Natural killer cell (primary cell): ENCODE data around the gene PANX2. TPM values are rescaled to one million over a fixed set of nuclear protein-coding genes. Genes with fewer than 3 reads are reported as not detected.

Experiments
- ATAC-seq, 3 donors: fragments of 150-1000 bp in 2 of 3; fragments of 200-7000 bp in 1 of 3; cut with Tn5 transposase; 1 replicate in 1 of 3; 2 replicates in 2 of 3; pipeline ENCODE4 v1.10.0; 2021; ENCODE audit warnings: mild to moderate bottlenecking in 2 of 3, moderate library complexity in 2 of 3
- DNase-seq, 2 donors: peaks; one replicate each; pipeline versions ENCODE4 v3.0.0 to v3.0.0-alpha.2; 2013 to 2021; ENCODE audit warnings: mixed read lengths in 1 of 2
- H3K27ac ChIP-seq: one replicate; pipeline ENCODE4 v1.5.1; 2013; ENCODE audit warnings: mild to moderate bottlenecking, low read length
- H3K27me3 ChIP-seq: one replicate; pipeline ENCODE4 v1.6.1; 2013; ENCODE audit warnings: low read length; ENCODE audit not compliant: control insufficient read depth, insufficient read depth
- H3K36me3 ChIP-seq: one replicate; pipeline ENCODE4 v1.6.1; 2013; ENCODE audit warnings: low read length; ENCODE audit not compliant: control insufficient read depth, insufficient read depth
- H3K4me1 ChIP-seq: one replicate; pipeline ENCODE4 v1.6.1; 2013; ENCODE audit warnings: low read length; ENCODE audit not compliant: control insufficient read depth, insufficient read depth
- H3K4me3 ChIP-seq: one replicate; pipeline ENCODE4 v1.5.1; 2013; ENCODE audit warnings: low read length
- H3K9me3 ChIP-seq: one replicate; pipeline ENCODE4 v1.6.1; 2013; ENCODE audit warnings: low read length; ENCODE audit not compliant: control insufficient read depth, insufficient read depth
- H3K27ac Mint-ChIP-seq, 2 donors: one replicate each; pipeline ENCODE4 v1.8.0; 2022; ENCODE audit warnings: mild to moderate bottlenecking in 2 of 2, mixed read lengths in 2 of 2, moderate library complexity in 1 of 2
- H3K27me3 Mint-ChIP-seq, 2 donors: one replicate each; pipeline ENCODE4 v1.8.0; 2022; ENCODE audit warnings: low read depth in 2 of 2, mixed read lengths in 2 of 2
- H3K36me3 Mint-ChIP-seq: one replicate; pipeline ENCODE4 v1.8.0; 2022; ENCODE audit warnings: mixed read lengths
- H3K4me1 Mint-ChIP-seq, 2 donors: one replicate each; pipeline ENCODE4 v1.8.0; 2022; ENCODE audit warnings: mixed read lengths in 2 of 2
- H3K4me3 Mint-ChIP-seq: one replicate; pipeline ENCODE4 v1.8.0; 2022; ENCODE audit warnings: mild to moderate bottlenecking, moderate library complexity, mixed read lengths
- H3K9me3 Mint-ChIP-seq, 2 donors: one replicate each; pipeline ENCODE4 v1.8.0; 2022; ENCODE audit warnings: mixed read lengths in 2 of 2
- CTCF ChIP-seq: fragments of 200-600 bp; IDR thresholded peaks from one replicate; pipeline ENCODE4 v1.8.0; 2022; ENCODE audit warnings: antibody characterized with exemption
- WGBS: methylation state at CpG from one replicate; pipeline ENCODE4 v1.1.7; 2013; ENCODE audit warnings: missing lambda C conversion rate; ENCODE audit not compliant: insufficient coverage; 5-methylcytosine and 5-hydroxymethylcytosine counted together
- intact Hi-C: fragments of 100-400 bp; cut with micrococcal nuclease; formaldehyde crosslinking; loops from one replicate; pipeline ENCODE4 v1.14.2; 2022
- total RNA-seq, 4 donors: library from RNA; stranded (reverse); fragments of 120-200 nt in 1 of 4; gene quantifications; one replicate each; pipeline versions ENCODE4 v1.2.3 to v1.2.4, GENCODE V29; 2013 to 2022

Gene PANX2
- total RNA-seq, 3 donors from 2014 or later (not counting 1 experiment from before 2014, with no cell fraction given) = 0.16 to 3.4 (median 0.27) TPM

DNA sequence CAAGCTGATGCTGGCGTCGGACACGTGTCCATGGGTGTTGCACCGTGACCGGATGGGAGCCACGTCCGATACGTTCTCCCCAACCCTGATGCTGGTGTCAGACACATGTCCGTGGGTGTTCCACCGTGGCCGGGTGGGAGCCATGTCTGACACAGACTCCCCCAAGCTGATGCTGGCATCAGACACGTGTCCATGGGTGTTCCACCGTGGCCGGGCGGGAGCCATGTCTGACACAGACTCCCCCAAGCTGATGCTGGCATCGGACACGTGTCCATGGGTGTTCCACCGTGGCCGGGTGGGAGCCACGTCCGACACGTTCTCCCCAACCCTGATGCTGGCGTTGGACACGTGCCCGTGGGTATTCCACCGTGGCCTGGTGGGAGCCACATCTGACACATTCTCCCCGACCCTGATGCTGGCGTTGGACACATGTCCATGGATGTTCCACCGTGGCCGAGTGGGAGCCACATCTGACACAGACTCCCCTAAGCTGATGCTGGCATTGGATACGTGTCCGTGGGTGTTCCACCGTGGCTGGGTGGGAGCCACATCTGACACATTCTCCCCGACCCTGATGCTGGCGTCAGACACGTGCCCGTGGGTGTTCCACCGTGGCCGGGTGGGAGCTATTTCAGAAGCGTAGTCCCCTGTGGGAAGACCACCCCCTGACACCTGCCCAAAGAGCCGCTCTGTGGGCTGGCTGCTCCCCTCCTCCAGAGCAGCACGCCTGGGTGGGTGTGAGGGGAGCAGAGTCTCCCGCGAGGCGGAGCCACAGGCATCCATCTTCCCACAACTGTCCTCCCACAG, 50.3 kb downstream of the PANX2 start:
- Mint-ChIP-seq H3K36me3 (peaks cover 7% of the 10 kb centered on the region), H3K9me3 (no peaks in the 10 kb centered on the region), H3K27me3 (no peaks in the 10 kb centered on the region), H3K27ac (no peak overlapping the region), H3K4me3 (no peak overlapping the region), H3K4me1 (no peaks in the 10 kb centered on the region)
- Histone ChIP-seq H3K4me1 (no peaks in the 10 kb centered on the region), H3K4me3 (no peak overlapping the region), H3K9me3 (no peaks in the 10 kb centered on the region), H3K27me3 (no peaks in the 10 kb centered on the region), H3K27ac (no peak overlapping the region), H3K36me3 (peaks cover 71% of the 10 kb centered on the region)
- intact Hi-C loops = no loop called here
- peak in 1 of 3 donors; percentile 4 for ATAC-seq
- 94% methylated on average over 42 of the region's 45 CpGs for WGBS
- no peak for TF ChIP-seq CTCF
- DNase-seq = no peak

GRCh38 chr22:50221410-50222300, 51.1 kb downstream of the PANX2 start:
- 93% methylated on average over 19 of the region's 19 CpGs for WGBS
- Histone ChIP-seq H3K4me1 (no peaks in the 10 kb centered on the region), H3K27ac (no peak overlapping the region), H3K9me3 (no peaks in the 10 kb centered on the region), H3K36me3 (peaks cover 68% of the 10 kb centered on the region), H3K27me3 (no peaks in the 10 kb centered on the region), H3K4me3 (no peak overlapping the region)
- no peaks in the 10 kb centered on the region for H3K9me3 Mint-ChIP-seq
- no peak overlapping the region for H3K4me3 Mint-ChIP-seq
- H3K27ac Mint-ChIP-seq = no peak overlapping the region
- no peaks in the 10 kb centered on the region for H3K4me1 Mint-ChIP-seq
- no peak for DNase-seq
- no peak for TF ChIP-seq CTCF
- peak in 1 of 3 donors; percentile 17 for ATAC-seq
- intact Hi-C loops = no loop called here
- H3K27me3 Mint-ChIP-seq = no peaks in the 10 kb centered on the region
- H3K36me3 Mint-ChIP-seq = peaks cover 7% of the 10 kb centered on the region

- no peaks in the 10 kb centered on the region for H3K9me3 ChIP-seq
- H3K27me3 Mint-ChIP-seq = no peaks in the 10 kb centered on the region
- WGBS = 94% methylated on average over 8 of the region's 8 CpGs
- DNase-seq (no peak), ATAC-seq (no peak)
- H3K36me3 ChIP-seq = peaks cover 68% of the 10 kb centered on the region
- H3K27me3 ChIP-seq = no peaks in the 10 kb centered on the region
- H3K4me1 ChIP-seq = no peaks in the 10 kb centered on the region
- H3K27ac ChIP-seq = no peak overlapping the region
- H3K4me3 ChIP-seq = no peak overlapping the region
- TF ChIP-seq CTCF = no peak
- peaks cover 7% of the 10 kb centered on the region for H3K36me3 Mint-ChIP-seq
- H3K27ac Mint-ChIP-seq = no peak overlapping the region
- H3K4me3 Mint-ChIP-seq = no peak overlapping the region
- peaks cover 0 to 4% of the 10 kb centered on the region in 2 donors for H3K4me1 Mint-ChIP-seq
- intact Hi-C loops = no loop called here
- no peaks in the 10 kb centered on the region for H3K9me3 Mint-ChIP-seq
Observed at GRCh38 chr22:50222508-50222907, 52.0 kb downstream of the PANX2 start.
